Activated CD8-positive, alpha-beta memory T cell treated with anti-CD3 and anti-CD28 coated beads for 48 hours (primary cell): Measurements from ENCODE around the gene SLC43A3.
"Not testable (repeated sequence)": the region's sequence is repeated elsewhere in the genome, so short reads cannot be mapped to it uniquely, and the experiment has no call there.

Experiments
- DNase-seq, 3 experiments: peaks; one replicate each; pipeline ENCODE4 v3.0.0-alpha.2; 2020; ENCODE audit warnings: low read depth in 2 of 3, low spot score in 2 of 3

Gene SLC43A3

GRCh38 chr11:57407941-57408475, 18.9 kb downstream of the SLC43A3 start:
- no peak for DNase-seq

GRCh38 chr11:57407010-57407920, 19.7 kb downstream of the SLC43A3 start:
- no peak for DNase-seq

GRCh38 chr11:57406337-57406904, 20.5 kb downstream of the SLC43A3 start:
- DNase-seq = peak in 1 of 3 experiments; percentile 22

- no peak for DNase-seq
Measured at GRCh38 chr11:57405271-57405860, 21.6 kb downstream of the SLC43A3 start.

GRCh38 chr11:57403802-57404147, 23.1 kb downstream of the SLC43A3 start:
- no peak for DNase-seq

GRCh38 chr11:57403003-57403801, 23.7 kb downstream of the SLC43A3 start:
- DNase-seq = not testable (repeated sequence)

GRCh38 chr11:57402188-57403002, 24.5 kb downstream of the SLC43A3 start:
- no peak for DNase-seq

GRCh38 chr11:57399972-57400578, 26.8 kb downstream of the SLC43A3 start:
- DNase-seq = no peak

- DNase-seq = no peak
Measured at GRCh38 chr11:57399221-57399620, 27.7 kb downstream of the SLC43A3 start.

- no peak for DNase-seq
Measured at GRCh38 chr11:57397394-57397990, 29.4 kb downstream of the SLC43A3 start.

GRCh38 chr11:57396744-57397143, 30.2 kb downstream of the SLC43A3 start:
- no peak for DNase-seq

GRCh38 chr11:57395905-57396623, 30.9 kb downstream of the SLC43A3 start:
- no peak for DNase-seq

- no peak for DNase-seq
Measured at GRCh38 chr11:57394203-57394965, 32.5 kb downstream of the SLC43A3 start.

GRCh38 chr11:57392763-57393105, 34.2 kb downstream of the SLC43A3 start:
- no peak for DNase-seq

GRCh38 chr11:57392066-57392762, 34.7 kb downstream of the SLC43A3 start:
- no peak for DNase-seq

- DNase-seq = no peak
Measured at GRCh38 chr11:57391539-57391938, 35.4 kb downstream of the SLC43A3 start.

- no peak for DNase-seq
Measured at GRCh38 chr11:57391111-57391510, 35.8 kb downstream of the SLC43A3 start.

GRCh38 chr11:57390535-57390934, 36.4 kb downstream of the SLC43A3 start, which contains the start of gene PRG2:
Gene PRG2, minus strand, starts transcription at chr11:57390650. Its CDS starts 706 bp downstream, at chr11:57389944.
- no peak for DNase-seq
